ENCODE measurements around the gene CPHXL.

The CPHXL gene

DNA sequence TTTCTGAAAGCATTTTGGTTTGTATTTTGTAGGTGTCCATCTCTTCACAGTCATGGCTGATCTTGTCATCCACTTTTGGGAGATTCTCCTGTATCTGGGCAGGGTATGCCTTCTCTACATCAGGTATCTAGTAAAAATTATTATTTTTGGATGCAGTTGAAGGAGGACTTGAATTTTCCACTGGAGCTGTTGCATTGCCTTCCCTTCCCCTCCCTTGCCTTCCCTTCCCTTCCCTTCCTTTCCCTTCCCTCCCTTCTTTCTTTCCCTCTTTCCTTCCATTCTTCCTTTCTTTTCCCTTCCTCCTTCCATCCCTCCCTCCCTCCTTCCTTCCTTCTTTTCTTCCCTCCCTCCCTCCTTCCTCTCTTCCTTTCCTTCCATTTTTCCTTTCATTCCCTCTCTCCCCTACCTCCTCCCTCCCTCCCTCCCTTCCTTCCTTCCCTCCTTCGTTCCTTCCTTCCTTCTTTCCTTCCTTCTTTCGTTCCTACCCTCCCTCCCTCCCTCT is 33.8 kb upstream of the CPHXL start:
- TF ChIP-seq, protein P1, sequence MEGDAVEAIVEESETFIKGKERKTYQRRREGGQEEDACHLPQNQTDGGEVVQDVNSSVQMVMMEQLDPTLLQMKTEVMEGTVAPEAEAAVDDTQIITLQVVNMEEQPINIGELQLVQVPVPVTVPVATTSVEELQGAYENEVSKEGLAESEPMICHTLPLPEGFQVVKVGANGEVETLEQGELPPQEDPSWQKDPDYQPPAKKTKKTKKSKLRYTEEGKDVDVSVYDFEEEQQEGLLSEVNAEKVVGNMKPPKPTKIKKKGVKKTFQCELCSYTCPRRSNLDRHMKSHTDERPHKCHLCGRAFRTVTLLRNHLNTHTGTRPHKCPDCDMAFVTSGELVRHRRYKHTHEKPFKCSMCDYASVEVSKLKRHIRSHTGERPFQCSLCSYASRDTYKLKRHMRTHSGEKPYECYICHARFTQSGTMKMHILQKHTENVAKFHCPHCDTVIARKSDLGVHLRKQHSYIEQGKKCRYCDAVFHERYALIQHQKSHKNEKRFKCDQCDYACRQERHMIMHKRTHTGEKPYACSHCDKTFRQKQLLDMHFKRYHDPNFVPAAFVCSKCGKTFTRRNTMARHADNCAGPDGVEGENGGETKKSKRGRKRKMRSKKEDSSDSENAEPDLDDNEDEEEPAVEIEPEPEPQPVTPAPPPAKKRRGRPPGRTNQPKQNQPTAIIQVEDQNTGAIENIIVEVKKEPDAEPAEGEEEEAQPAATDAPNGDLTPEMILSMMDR (conservative IDR thresholded peaks at IDR 0.05; ENCODE audit: low read length), result no peak
- no peak overlapping the region for H3K4me3 ChIP-seq (ENCODE audit: low read length)
- no peak for DNase-seq (ENCODE audit: low read depth)

DNA sequence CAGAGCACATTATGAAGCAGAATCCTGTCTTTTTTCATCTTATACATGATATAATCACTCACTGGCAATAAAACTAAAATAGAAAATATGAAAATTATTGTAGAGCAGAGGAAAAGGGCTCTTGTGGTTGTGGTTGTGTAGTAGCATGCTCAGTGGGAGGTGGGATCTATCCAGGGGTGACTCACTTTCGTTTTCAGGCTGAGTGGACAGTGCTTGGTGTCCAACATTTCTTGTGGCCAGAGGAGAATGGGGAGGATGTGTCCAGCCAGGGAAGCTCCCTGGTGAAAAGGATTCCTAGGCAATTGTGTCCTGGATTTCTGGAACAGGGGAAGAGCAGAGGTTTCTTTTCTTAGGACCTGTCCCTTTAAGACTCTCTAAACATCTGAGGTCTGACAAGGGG is 31.9 kb upstream of the CPHXL start:
- H3K4me3 ChIP-seq (ENCODE audit: low read length), result no peak overlapping the region
- TF ChIP-seq, protein P1 (conservative IDR thresholded peaks at IDR 0.05; ENCODE audit: low read length), result no peak
- peak; percentile 32 for DNase-seq (ENCODE audit: low read depth)

DNA sequence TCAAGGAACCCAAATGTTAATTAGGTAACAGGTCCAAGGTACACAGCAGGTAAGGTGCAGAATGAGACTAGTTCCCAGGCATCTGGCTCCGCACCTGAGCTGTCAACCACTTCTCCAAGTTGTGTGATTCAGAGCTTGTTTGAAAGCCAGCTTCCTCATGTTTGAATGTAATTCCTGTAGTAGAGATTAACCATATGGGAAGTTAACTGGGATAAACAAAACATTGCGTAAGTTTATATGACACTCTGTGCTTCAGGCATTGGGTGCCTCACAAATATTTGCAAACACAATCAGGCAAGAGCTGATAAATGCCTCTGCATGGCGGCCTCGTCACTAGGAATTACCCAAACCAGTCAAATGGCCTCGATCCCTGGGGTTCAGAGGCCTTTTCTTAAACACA is 27.9 kb upstream of the CPHXL start:
- TF ChIP-seq, protein P1 (conservative IDR thresholded peaks at IDR 0.05; ENCODE audit: low read length), result no peak
- no peak overlapping the region for H3K4me3 ChIP-seq (ENCODE audit: low read length)
- DNase-seq (ENCODE audit: low read depth), result peak; percentile 25

DNA sequence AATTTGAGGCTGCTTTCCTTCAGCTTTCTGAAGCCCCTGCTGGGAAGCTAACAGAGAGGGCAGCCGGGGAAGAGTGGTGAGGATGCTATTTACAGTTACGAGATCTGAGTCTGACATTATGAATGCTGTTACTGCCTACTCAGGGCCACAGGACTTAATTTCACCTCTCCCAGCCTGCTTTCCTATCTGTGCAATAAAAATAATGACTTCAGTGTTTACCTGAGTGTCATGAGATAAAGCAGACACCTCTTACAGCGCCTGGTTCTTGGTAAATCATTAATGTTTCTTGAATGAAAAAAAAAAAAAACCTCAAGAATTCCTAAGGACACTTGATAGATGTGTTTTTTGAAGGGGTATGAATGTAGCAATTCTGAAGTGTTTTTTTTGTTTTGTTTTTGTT is 24.2 kb upstream of the CPHXL start:
- DNase-seq (ENCODE audit: low read depth), result no peak
- no peak overlapping the region for H3K4me3 ChIP-seq (ENCODE audit: low read length)
- TF ChIP-seq, protein P1 (conservative IDR thresholded peaks at IDR 0.05; ENCODE audit: low read length), result no peak

DNA sequence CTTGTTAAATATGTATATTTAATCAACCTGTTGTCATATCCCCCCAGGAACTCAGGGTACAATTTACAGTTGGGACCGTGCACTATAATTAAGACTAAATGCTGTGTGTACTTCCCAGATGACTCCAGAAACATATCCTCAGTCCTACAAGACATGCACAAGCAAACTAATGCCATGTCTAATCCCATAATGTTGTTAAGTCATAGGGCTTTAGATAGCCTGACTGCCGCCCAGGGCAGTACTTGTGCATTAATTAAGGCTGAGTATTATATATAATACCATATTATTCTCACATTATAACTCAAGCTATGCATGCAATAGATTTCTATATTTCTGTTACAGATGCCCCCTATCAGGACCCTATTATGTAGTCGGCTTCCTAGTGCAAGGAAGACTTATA is 20.1 kb upstream of the CPHXL start:
- H3K4me3 ChIP-seq (ENCODE audit: low read length), result no peak overlapping the region
- no peak for DNase-seq (ENCODE audit: low read depth)
- TF ChIP-seq, protein P1 (conservative IDR thresholded peaks at IDR 0.05; ENCODE audit: low read length), result no peak

DNA sequence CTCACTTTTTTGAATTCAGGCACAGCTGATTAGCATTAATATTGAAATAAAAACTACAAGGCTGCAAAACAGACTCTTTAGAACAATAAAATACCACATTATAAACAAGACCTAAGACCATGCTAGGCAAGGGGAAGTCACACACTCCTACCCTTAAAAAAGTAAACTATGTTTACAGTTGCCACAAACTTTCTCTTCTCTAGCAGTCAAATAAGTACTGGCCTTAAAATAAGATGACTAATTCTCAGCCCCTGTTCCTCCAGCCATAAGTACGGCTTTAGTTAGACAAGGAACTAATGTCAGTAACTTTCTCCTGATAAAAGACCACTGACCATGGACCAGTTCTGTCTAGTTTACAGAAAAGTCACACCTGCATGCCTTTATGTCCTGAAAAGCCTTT is 19.5 kb upstream of the CPHXL start:
- DNase-seq (ENCODE audit: low read depth), result no peak
- no peak overlapping the region for H3K4me3 ChIP-seq (ENCODE audit: low read length)
- TF ChIP-seq, protein P1 (conservative IDR thresholded peaks at IDR 0.05; ENCODE audit: low read length), result no peak

DNA sequence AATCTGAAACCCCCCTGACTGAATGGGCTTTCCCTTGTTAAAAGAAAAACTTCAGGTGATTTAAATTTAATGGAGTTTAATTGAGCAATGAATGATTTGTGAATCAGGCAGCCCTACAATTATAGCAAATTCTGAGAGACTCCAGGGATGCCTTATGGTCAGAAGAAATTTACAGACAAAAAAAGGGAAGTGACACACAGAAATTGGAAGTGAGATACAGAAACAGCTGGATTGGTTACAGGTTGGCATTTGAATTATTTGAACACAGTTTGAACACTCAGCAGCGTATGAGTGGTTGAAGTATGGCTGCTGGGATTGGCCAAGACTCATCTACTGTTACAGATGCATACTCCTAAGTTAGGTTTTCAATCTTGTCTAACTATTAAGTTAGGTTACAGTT is 19.0 kb upstream of the CPHXL start:
- no peak for DNase-seq (ENCODE audit: low read depth)
- TF ChIP-seq, protein P1 (conservative IDR thresholded peaks at IDR 0.05; ENCODE audit: low read length), result no peak

More for the DNA sequence above, 19.0 kb upstream of the CPHXL start:
- no peak overlapping the region for H3K4me3 ChIP-seq (ENCODE audit: low read length)

Data from AG10803 (cell line).